RWPE2 (cell line): ENCODE data around the gene MARCHF3.

Experiments
- ATAC-seq: fragments of 200-7000 bp; cut with Tn5 transposase; 3 replicates; pipeline ENCODE4 v1.9.1; 2021; ENCODE audit warnings: low read depth
- DNase-seq: peaks from one replicate; pipeline ENCODE4 v3.0.0-alpha.2; 2020; ENCODE audit warnings: low spot score
- H3K27ac ChIP-seq: fragments of 450-650 bp; 2 replicates; pipeline ENCODE4 v1.5.1; 2017; ENCODE audit warnings: mild to moderate bottlenecking; ENCODE audit not compliant: poor library complexity, severe bottlenecking
- H3K27me3 ChIP-seq: fragments of 250-450 bp; sonication (Bioruptor Pico); 2 replicates; pipeline ENCODE4 v1.5.1; 2021; ENCODE audit warnings: mild to moderate bottlenecking, moderate library complexity; ENCODE audit not compliant: insufficient read depth, poor library complexity, severe bottlenecking
- H3K36me3 ChIP-seq: fragments of 250-450 bp; sonication (Bioruptor Pico); 2 replicates; pipeline ENCODE4 v1.5.1; 2020; ENCODE audit warnings: low read depth, mild to moderate bottlenecking, moderate library complexity
- H3K4me1 ChIP-seq: fragments of 250-450 bp; sonication (Bioruptor Pico); 2 replicates; pipeline ENCODE4 v1.5.1; 2021; ENCODE audit warnings: mild to moderate bottlenecking, moderate library complexity; ENCODE audit not compliant: insufficient read depth, poor library complexity, severe bottlenecking
- H3K4me3 ChIP-seq: fragments of 250-450 bp; sonication (Bioruptor Pico); 2 replicates; pipeline ENCODE4 v1.5.1; 2021; ENCODE audit warnings: mild to moderate bottlenecking, moderate library complexity; ENCODE audit not compliant: severe bottlenecking
- H3K9me3 ChIP-seq: fragments of 250-450 bp; sonication (Bioruptor Pico); 2 replicates; pipeline ENCODE4 v1.5.1; 2021; ENCODE audit warnings: mild to moderate bottlenecking, moderate library complexity; ENCODE audit not compliant: severe bottlenecking
- CTCF ChIP-seq: fragments of 450-650 bp; IDR thresholded peaks from one replicate; pipeline ENCODE4 v1.5.1; 2017; ENCODE audit warnings: mild to moderate bottlenecking, moderate library complexity; ENCODE audit not compliant: poor library complexity, severe bottlenecking

Gene MARCHF3

GRCh38 chr5:126970517-126971017 lies 59.8 kb downstream of the MARCHF3 start:
- ATAC-seq (peak; percentile 25; the same call in 1 of the 3 replicates), DNase-seq (no peak)
- TF ChIP-seq CTCF, result no peak
- no peaks in the 10 kb centered on the region for H3K27me3 ChIP-seq
- no peak overlapping the region for H3K27ac ChIP-seq
- H3K4me1 ChIP-seq, result no peaks in the 10 kb centered on the region
- H3K9me3 ChIP-seq, result no peaks in the 10 kb centered on the region
- H3K4me3 ChIP-seq, result no peak overlapping the region
- H3K36me3 ChIP-seq, result no peaks in the 10 kb centered on the region

GRCh38 chr5:126969548-126969947 lies 60.8 kb downstream of the MARCHF3 start:
- no peaks in the 10 kb centered on the region for H3K36me3 ChIP-seq
- ATAC-seq (no peak), DNase-seq (no peak)
- TF ChIP-seq CTCF, result no peak
- no peak overlapping the region for H3K4me3 ChIP-seq
- no peak overlapping the region for H3K27ac ChIP-seq
- no peaks in the 10 kb centered on the region for H3K9me3 ChIP-seq
- H3K27me3 ChIP-seq, result no peaks in the 10 kb centered on the region
- H3K4me1 ChIP-seq, result peaks cover 5% of the 10 kb centered on the region

GRCh38 chr5:126967808-126968466 lies 62.4 kb downstream of the MARCHF3 start:
- Histone ChIP-seq H3K27ac (no peak overlapping the region), H3K36me3 (no peaks in the 10 kb centered on the region), H3K27me3 (no peaks in the 10 kb centered on the region), H3K4me1 (peaks cover 5% of the 10 kb centered on the region), H3K9me3 (no peaks in the 10 kb centered on the region), H3K4me3 (no peak overlapping the region)
- DNase-seq (no peak), ATAC-seq (no peak)
- TF ChIP-seq CTCF, result no peak

- Histone ChIP-seq H3K9me3 (no peaks in the 10 kb centered on the region), H3K36me3 (no peaks in the 10 kb centered on the region), H3K27ac (no peak overlapping the region), H3K27me3 (no peaks in the 10 kb centered on the region), H3K4me3 (no peak overlapping the region), H3K4me1 (peaks cover 12% of the 10 kb centered on the region)
- no peak for TF ChIP-seq CTCF
- DNase-seq (no peak), ATAC-seq (no peak)
Measured at GRCh38 chr5:126965487-126965886, 64.9 kb downstream of the MARCHF3 start.

- peaks cover 12% of the 10 kb centered on the region for H3K4me1 ChIP-seq
- H3K27me3 ChIP-seq, result no peaks in the 10 kb centered on the region
- no peaks in the 10 kb centered on the region for H3K9me3 ChIP-seq
- DNase-seq (no peak), ATAC-seq (peak; percentile 65)
- no peak overlapping the region for H3K27ac ChIP-seq
- TF ChIP-seq CTCF, result no peak
- no peaks in the 10 kb centered on the region for H3K36me3 ChIP-seq
- no peak overlapping the region for H3K4me3 ChIP-seq
Measured at GRCh38 chr5:126965061-126965475, 65.3 kb downstream of the MARCHF3 start.
